ENCODE data around the gene HDGFL1. TPM values are rescaled to one million over a fixed set of nuclear protein-coding genes. Genes with fewer than 3 reads are reported as not detected.

Gene HDGFL1
- total and polyA plus RNA-seq, 2 experiments from 2014 or later = not detected

- TF ChIP-seq ZNF462 (CRISPR knock-in tag; IDR thresholded peaks at IDR 0.05) (no peak), CTCF (conservative IDR thresholded peaks at IDR 0.05; ENCODE audit: low read depth in 2 of 2) (no peak), JUNB (IDR thresholded peaks at IDR 0.05; ENCODE audit: unreplicated experiment) (no peak), CREB1 (CRISPR knock-in tag; IDR thresholded peaks at IDR 0.05; ENCODE audit: low read depth) (no peak), ETS1 (IDR thresholded peaks at IDR 0.05) (no peak), STAT1 (IDR thresholded peaks at IDR 0.05; ENCODE audit: unreplicated experiment) (no peak)
These were observed 802 bp downstream of the HDGFL1 start (continued) for GRCh38 chr6:22570185-22570551.

- no peaks in the 10 kb centered on the region for H3F3A ChIP-seq (replicated peaks; ENCODE audit: low read depth)
- H3K36me3 Mint-ChIP-seq (ENCODE audit: low read depth) = no peaks in the 10 kb centered on the region
- H2AFZ ChIP-seq = no peak overlapping the region
- H4K20me1 ChIP-seq (replicated peaks; ENCODE audit: insufficient read depth) = no peaks in the 10 kb centered on the region
- no peak overlapping the region for H3K4me2 ChIP-seq
- H3K27me3 ChIP-seq (ENCODE audit: insufficient read depth) = no peaks in the 10 kb centered on the region
- DNase-seq (ENCODE audit: low spot score) (no peak), ATAC-seq (no peak)
- no peaks in the 10 kb centered on the region for H3K36me3 ChIP-seq (ENCODE audit: insufficient read depth)
- H3K27me3 Mint-ChIP-seq (ENCODE audit: insufficient read depth, low read depth, poor library complexity) = no peaks in the 10 kb centered on the region
- H3K4me3 Mint-ChIP-seq = no peak overlapping the region
- no peaks in the 10 kb centered on the region for H3K79me2 ChIP-seq (replicated peaks; ENCODE audit: insufficient read depth)
- H3K9me3 Mint-ChIP-seq = peaks cover 3% of the 10 kb centered on the region; the same call in 1 of the 3 replicates
- H3K4me1 ChIP-seq (ENCODE audit: insufficient read depth) = no peaks in the 10 kb centered on the region
- no peak overlapping the region for H3K27ac ChIP-seq (ENCODE audit: low read depth)
- H3K9me2 ChIP-seq (ENCODE audit: insufficient read depth) = no peaks in the 10 kb centered on the region
- no peak overlapping the region for H3K4me3 ChIP-seq
- peaks cover 10% of the 10 kb centered on the region; the same call in 2 of the 3 replicates for H3K4me1 Mint-ChIP-seq
- no peak overlapping the region for H3K27ac Mint-ChIP-seq
- no peak for TF ChIP-seq REST (IDR thresholded peaks at IDR 0.05; ENCODE audit: unreplicated experiment)
- no peak for TF ChIP-seq STAT1 (IDR thresholded peaks at IDR 0.05; ENCODE audit: unreplicated experiment)
- no peak for TF ChIP-seq EZH2 (IDR thresholded peaks at IDR 0.05; ENCODE audit: low read depth, unreplicated experiment)
- no peak for TF ChIP-seq ZNF331 (CRISPR knock-in tag; IDR thresholded peaks at IDR 0.05; ENCODE audit: low read depth)
- TF ChIP-seq POLR2AphosphoS5 (IDR thresholded peaks at IDR 0.05; ENCODE audit: low read depth) = no peak
These were observed 5.8 kb downstream of the HDGFL1 start for GRCh38 chr6:22575190-22575589.
